K562 (cell line): ENCODE measurements around the gene STT3A. TPM values are rescaled to one million over a fixed set of nuclear protein-coding genes. Genes with fewer than 3 reads are reported as not detected.

Experiments used
- ATF6 ChIP-seq: sonication (generic); formaldehyde crosslinking; IDR thresholded peaks from 2 replicates; pipeline ENCODE4 v1.4.0; 2020; ENCODE audit warnings: mild to moderate bottlenecking, missing genetic modification reagents
- KDM5B ChIP-seq: fragments of 200-600 bp; sonication (generic); IDR thresholded peaks from 2 replicates; pipeline ENCODE4 v1.6.1; 2012; ENCODE audit warnings: low read depth, mild to moderate bottlenecking, moderate library complexity, low read length, control low read depth, inconsistent platforms; ENCODE audit not compliant: insufficient replicate concordance
- L3MBTL2 ChIP-seq: fragments of 450-650 bp; IDR thresholded peaks from 2 replicates; pipeline ENCODE4 v1.6.1; 2016; ENCODE audit warnings: mild to moderate bottlenecking, moderate library complexity
- TARDBP ChIP-seq: fragments of 450-650 bp; IDR thresholded peaks from 2 replicates; pipeline ENCODE4 v1.6.1; 2016
- TCF3 ChIP-seq: sonication (generic); formaldehyde crosslinking; IDR thresholded peaks from 2 replicates; pipeline ENCODE4 v1.4.0; 2020; ENCODE audit warnings: mild to moderate bottlenecking, missing genetic modification reagents
- ZFP1 ChIP-seq: fragments of 450-650 bp; formaldehyde crosslinking; IDR thresholded peaks from 2 replicates; pipeline ENCODE4 v1.4.0; 2020; ENCODE audit warnings: mild to moderate bottlenecking, mixed read lengths
- ZNF41 ChIP-seq: fragments of 250-450 bp; sonication (Bioruptor Pico); conservative IDR thresholded peaks from 2 replicates; pipeline ENCODE4 v1.4.0; 2020; ENCODE audit warnings: mild to moderate bottlenecking
- ZNF655 ChIP-seq: fragments of 250-450 bp; sonication (Bioruptor Pico); IDR thresholded peaks from 2 replicates; pipeline ENCODE4 v1.5.0; 2021
- polyA plus RNA-seq, 8 experiments: library from polyadenylated mRNA; depleted of rRNA in 4 of 8; stranded (reverse) in 5 of 8; unstranded in 3 of 8; fragments of >200 nt; fragmentation: Nextera tagmentation in 2 of 8; fragmentation: Illumina TruSeq in 1 of 8; extraction: Ambion mirVana in 2 of 8; extraction: Trizol in 1 of 8; gene quantifications; 2 replicates each; pipeline versions ENCODE4 v1.2.1 to v1.2.3, GENCODE V29; 2011 to 2014; ENCODE audit warnings: inconsistent platforms in 1 of 8, missing spikeins in 1 of 8
- total RNA-seq, 7 experiments: library from RNA; depleted of rRNA in 6 of 7; stranded (reverse); fragments of >200 nt in 6 of 7; fragmentation: Illumina TruSeq in 2 of 7; extraction: Trizol in 2 of 7; gene quantifications; 2 replicates each; pipeline versions ENCODE4 v1.2.1 to v1.2.3, GENCODE V29; 2011 to 2021; ENCODE audit warnings: low replicate concordance in 1 of 7
- TF ChIP-seq, protein P1 (sequence below): fragments of 200-800 bp; sonication (Bioruptor generic); IDR thresholded peaks from 2 replicates; pipeline ENCODE4 v1.6.1; 2016; ENCODE audit warnings: missing genetic modification characterization, missing compliant biosample characterization
- TF ChIP-seq, protein P2 (sequence below): fragments of 250-450 bp; sonication (Bioruptor Pico); IDR thresholded peaks from 2 replicates; pipeline ENCODE4 v1.8.0; 2022; ENCODE audit warnings: inconsistent platforms

Gene STT3A
- total and polyA plus RNA-seq, 9 of the 15 experiments (the other 6 are each of a cell fraction or from before 2014, with no cell fraction given): 70.7 to 330 (median 192) TPM

- TF ChIP-seq, protein P1, sequence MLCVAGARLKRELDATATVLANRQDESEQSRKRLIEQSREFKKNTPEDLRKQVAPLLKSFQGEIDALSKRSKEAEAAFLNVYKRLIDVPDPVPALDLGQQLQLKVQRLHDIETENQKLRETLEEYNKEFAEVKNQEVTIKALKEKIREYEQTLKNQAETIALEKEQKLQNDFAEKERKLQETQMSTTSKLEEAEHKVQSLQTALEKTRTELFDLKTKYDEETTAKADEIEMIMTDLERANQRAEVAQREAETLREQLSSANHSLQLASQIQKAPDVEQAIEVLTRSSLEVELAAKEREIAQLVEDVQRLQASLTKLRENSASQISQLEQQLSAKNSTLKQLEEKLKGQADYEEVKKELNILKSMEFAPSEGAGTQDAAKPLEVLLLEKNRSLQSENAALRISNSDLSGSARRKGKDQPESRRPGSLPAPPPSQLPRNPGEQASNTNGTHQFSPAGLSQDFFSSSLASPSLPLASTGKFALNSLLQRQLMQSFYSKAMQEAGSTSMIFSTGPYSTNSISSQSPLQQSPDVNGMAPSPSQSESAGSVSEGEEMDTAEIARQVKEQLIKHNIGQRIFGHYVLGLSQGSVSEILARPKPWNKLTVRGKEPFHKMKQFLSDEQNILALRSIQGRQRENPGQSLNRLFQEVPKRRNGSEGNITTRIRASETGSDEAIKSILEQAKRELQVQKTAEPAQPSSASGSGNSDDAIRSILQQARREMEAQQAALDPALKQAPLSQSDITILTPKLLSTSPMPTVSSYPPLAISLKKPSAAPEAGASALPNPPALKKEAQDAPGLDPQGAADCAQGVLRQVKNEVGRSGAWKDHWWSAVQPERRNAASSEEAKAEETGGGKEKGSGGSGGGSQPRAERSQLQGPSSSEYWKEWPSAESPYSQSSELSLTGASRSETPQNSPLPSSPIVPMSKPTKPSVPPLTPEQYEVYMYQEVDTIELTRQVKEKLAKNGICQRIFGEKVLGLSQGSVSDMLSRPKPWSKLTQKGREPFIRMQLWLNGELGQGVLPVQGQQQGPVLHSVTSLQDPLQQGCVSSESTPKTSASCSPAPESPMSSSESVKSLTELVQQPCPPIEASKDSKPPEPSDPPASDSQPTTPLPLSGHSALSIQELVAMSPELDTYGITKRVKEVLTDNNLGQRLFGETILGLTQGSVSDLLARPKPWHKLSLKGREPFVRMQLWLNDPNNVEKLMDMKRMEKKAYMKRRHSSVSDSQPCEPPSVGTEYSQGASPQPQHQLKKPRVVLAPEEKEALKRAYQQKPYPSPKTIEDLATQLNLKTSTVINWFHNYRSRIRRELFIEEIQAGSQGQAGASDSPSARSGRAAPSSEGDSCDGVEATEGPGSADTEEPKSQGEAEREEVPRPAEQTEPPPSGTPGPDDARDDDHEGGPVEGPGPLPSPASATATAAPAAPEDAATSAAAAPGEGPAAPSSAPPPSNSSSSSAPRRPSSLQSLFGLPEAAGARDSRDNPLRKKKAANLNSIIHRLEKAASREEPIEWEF (CRISPR knock-in tag): no peak
- TF ChIP-seq ATF6 (CRISPR knock-in tag) (0 out of 2 replicates have a peak, but pooled peaks have one; percentile 17), KDM5B (no peak), ZNF41 (CRISPR knock-in tag) (no peak), ZFP1 (CRISPR knock-in tag) (no peak), ZNF655 (CRISPR knock-in tag) (no peak), L3MBTL2 (no peak), TCF3 (CRISPR knock-in tag) (no peak), TARDBP (no peak)
- TF ChIP-seq, protein P2, sequence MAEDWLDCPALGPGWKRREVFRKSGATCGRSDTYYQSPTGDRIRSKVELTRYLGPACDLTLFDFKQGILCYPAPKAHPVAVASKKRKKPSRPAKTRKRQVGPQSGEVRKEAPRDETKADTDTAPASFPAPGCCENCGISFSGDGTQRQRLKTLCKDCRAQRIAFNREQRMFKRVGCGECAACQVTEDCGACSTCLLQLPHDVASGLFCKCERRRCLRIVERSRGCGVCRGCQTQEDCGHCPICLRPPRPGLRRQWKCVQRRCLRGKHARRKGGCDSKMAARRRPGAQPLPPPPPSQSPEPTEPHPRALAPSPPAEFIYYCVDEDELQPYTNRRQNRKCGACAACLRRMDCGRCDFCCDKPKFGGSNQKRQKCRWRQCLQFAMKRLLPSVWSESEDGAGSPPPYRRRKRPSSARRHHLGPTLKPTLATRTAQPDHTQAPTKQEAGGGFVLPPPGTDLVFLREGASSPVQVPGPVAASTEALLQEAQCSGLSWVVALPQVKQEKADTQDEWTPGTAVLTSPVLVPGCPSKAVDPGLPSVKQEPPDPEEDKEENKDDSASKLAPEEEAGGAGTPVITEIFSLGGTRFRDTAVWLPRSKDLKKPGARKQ: no peak
Observed at GRCh38 chr11:125569915-125570621, 22.6 kb upstream of the STT3A start (continued).
